Uterus (tissue), 2 donors: ENCODE measurements around the gene CXXC4.

Experiments used
- POLR2A ChIP-seq, 2 donors: fragments of 450-650 bp; IDR thresholded peaks; one replicate each; pipeline ENCODE4 v1.6.1; 2016; ENCODE audit warnings: antibody characterized with exemption in 2 of 2, mild to moderate bottlenecking in 1 of 2, moderate library complexity in 1 of 2
- TF ChIP-seq, protein P1 (sequence below), 4 experiments: fragments of 200-600 bp in 2 of 4; fragments of 450-650 bp in 2 of 4; sonication (generic) in 2 of 4; IDR thresholded peaks; one replicate each; pipeline ENCODE4 v1.5.1; 2016 to 2019; ENCODE audit warnings: antibody characterized with exemption in 4 of 4, mild to moderate bottlenecking in 2 of 4, moderate library complexity in 1 of 4

DNA sequence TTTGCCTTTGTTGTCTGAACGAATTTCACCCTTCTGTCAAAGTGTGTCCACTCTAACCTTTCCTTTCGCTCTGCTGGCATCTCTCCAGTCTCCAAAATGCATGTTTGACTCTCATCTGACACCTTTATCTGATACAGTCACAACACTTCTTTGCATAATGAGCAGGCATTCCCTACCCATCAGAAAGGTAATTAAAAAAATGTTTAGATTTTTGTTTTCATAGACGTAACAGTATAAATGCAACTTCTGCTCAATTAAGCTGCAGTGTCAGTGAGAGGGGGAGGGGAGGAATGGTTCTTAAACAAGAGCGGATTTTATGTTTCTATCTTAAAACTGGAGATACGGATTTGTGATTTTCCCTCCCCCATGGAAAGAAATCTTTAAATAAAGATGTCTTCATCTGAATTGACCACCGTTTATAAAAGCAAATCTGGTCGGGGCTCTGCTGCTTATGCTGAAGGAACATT, 70.2 kb downstream of the CXXC4 start:
- no peak for TF ChIP-seq POLR2A (IDR thresholded peaks at IDR 0.05)
- TF ChIP-seq, protein P1, sequence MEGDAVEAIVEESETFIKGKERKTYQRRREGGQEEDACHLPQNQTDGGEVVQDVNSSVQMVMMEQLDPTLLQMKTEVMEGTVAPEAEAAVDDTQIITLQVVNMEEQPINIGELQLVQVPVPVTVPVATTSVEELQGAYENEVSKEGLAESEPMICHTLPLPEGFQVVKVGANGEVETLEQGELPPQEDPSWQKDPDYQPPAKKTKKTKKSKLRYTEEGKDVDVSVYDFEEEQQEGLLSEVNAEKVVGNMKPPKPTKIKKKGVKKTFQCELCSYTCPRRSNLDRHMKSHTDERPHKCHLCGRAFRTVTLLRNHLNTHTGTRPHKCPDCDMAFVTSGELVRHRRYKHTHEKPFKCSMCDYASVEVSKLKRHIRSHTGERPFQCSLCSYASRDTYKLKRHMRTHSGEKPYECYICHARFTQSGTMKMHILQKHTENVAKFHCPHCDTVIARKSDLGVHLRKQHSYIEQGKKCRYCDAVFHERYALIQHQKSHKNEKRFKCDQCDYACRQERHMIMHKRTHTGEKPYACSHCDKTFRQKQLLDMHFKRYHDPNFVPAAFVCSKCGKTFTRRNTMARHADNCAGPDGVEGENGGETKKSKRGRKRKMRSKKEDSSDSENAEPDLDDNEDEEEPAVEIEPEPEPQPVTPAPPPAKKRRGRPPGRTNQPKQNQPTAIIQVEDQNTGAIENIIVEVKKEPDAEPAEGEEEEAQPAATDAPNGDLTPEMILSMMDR (IDR thresholded peaks at IDR 0.05): no peak
